Stromal cell of bone marrow (primary cell): Measurements from ENCODE around the gene ARHGAP26.
"Not testable (repeated sequence)": the region's sequence is repeated elsewhere in the genome, so short reads cannot be mapped to it uniquely, and the experiment has no call there.

Experiments
- DNase-seq: peaks from one replicate; pipeline ENCODE4 v3.0.0-alpha.2; 2012; ENCODE audit warnings: low read depth

ARHGAP26 gene

GRCh38 chr5:142937374-142937773 is 167.2 kb downstream of the ARHGAP26 start:
- no peak for DNase-seq

GRCh38 chr5:142938266-142938880 is 168.2 kb downstream of the ARHGAP26 start:
- DNase-seq, result no peak

GRCh38 chr5:142939006-142939405 is 168.8 kb downstream of the ARHGAP26 start:
- no peak for DNase-seq

GRCh38 chr5:142939884-142940283 is 169.7 kb downstream of the ARHGAP26 start:
- no peak for DNase-seq

- DNase-seq, result no peak
These were observed 171.1 kb downstream of the ARHGAP26 start for GRCh38 chr5:142941245-142941644.

GRCh38 chr5:142942901-142943300 is 172.7 kb downstream of the ARHGAP26 start:
- DNase-seq, result no peak

GRCh38 chr5:142944140-142944539 is 174.0 kb downstream of the ARHGAP26 start:
- no peak for DNase-seq

GRCh38 chr5:142945321-142945720 is 175.1 kb downstream of the ARHGAP26 start:
- DNase-seq, result no peak

- DNase-seq, result no peak
These were observed 175.7 kb downstream of the ARHGAP26 start for GRCh38 chr5:142945845-142946244.

- no peak for DNase-seq
These were observed 176.6 kb downstream of the ARHGAP26 start for GRCh38 chr5:142946547-142947426.

GRCh38 chr5:142947427-142947709 is 177.2 kb downstream of the ARHGAP26 start:
- DNase-seq, result no peak

- no peak for DNase-seq
These were observed 182.1 kb downstream of the ARHGAP26 start for GRCh38 chr5:142952229-142952628.

GRCh38 chr5:142952871-142953270 is 182.7 kb downstream of the ARHGAP26 start:
- not testable (repeated sequence) for DNase-seq

- DNase-seq, result no peak
These were observed 184.3 kb downstream of the ARHGAP26 start for GRCh38 chr5:142954455-142954854.

- no peak for DNase-seq
These were observed 185.5 kb downstream of the ARHGAP26 start for GRCh38 chr5:142955628-142956027.

- no peak for DNase-seq
These were observed 187.4 kb downstream of the ARHGAP26 start for GRCh38 chr5:142957528-142957927.

GRCh38 chr5:142958944-142959682 is 188.9 kb downstream of the ARHGAP26 start:
- no peak for DNase-seq

GRCh38 chr5:142959683-142960657 is 189.8 kb downstream of the ARHGAP26 start:
- DNase-seq, result peak; percentile 28

GRCh38 chr5:142961440-142962173 is 191.4 kb downstream of the ARHGAP26 start:
- DNase-seq, result no peak

GRCh38 chr5:142962174-142962533 is 192.0 kb downstream of the ARHGAP26 start:
- DNase-seq, result no peak
